SJCRH30 (cell line): ENCODE results near the gene BCL11B. TPM values are rescaled to one million over a fixed set of nuclear protein-coding genes. Genes with fewer than 3 reads are reported as not detected.

Source experiments
- DNase-seq, 2 experiments: peaks; one replicate each; pipeline ENCODE4 v3.0.0-alpha.2; 2015 to 2020
- H3K27ac ChIP-seq: fragments of 250-450 bp; sonication (Bioruptor Pico); 2 replicates; pipeline ENCODE4 v1.5.1; 2020; ENCODE audit warnings: mild to moderate bottlenecking, moderate library complexity
- H3K27me3 ChIP-seq: fragments of 250-450 bp; sonication (Bioruptor Pico); 2 replicates; pipeline ENCODE4 v1.5.1; 2020; ENCODE audit warnings: mild to moderate bottlenecking, moderate library complexity
- H3K36me3 ChIP-seq: fragments of 250-450 bp; sonication (Bioruptor Pico); 2 replicates; pipeline ENCODE4 v1.5.1; 2020; ENCODE audit warnings: mild to moderate bottlenecking, moderate library complexity
- H3K4me1 ChIP-seq: fragments of 250-450 bp; sonication (Bioruptor Pico); 2 replicates; pipeline ENCODE4 v1.5.1; 2020; ENCODE audit warnings: mild to moderate bottlenecking, moderate library complexity
- H3K4me3 ChIP-seq: fragments of 250-450 bp; sonication (Bioruptor Pico); 2 replicates; pipeline ENCODE4 v1.5.1; 2020; ENCODE audit warnings: mild to moderate bottlenecking, moderate library complexity
- H3K9me3 ChIP-seq: fragments of 250-450 bp; sonication (Bioruptor Pico); replicated peaks from 2 replicates; pipeline ENCODE4 v1.5.1; 2020; ENCODE audit warnings: mild to moderate bottlenecking, moderate library complexity
- total RNA-seq: library from RNA; depleted of rRNA; stranded (reverse); fragments of >200 nt; shearing (Covaris generic); gene quantifications from 2 replicates; pipeline ENCODE4 v1.2.3, GENCODE V29; 2014; rRNA removed

Gene BCL11B
- total RNA-seq, 1 experiment from 2014 or later: 2.2 TPM

DNA sequence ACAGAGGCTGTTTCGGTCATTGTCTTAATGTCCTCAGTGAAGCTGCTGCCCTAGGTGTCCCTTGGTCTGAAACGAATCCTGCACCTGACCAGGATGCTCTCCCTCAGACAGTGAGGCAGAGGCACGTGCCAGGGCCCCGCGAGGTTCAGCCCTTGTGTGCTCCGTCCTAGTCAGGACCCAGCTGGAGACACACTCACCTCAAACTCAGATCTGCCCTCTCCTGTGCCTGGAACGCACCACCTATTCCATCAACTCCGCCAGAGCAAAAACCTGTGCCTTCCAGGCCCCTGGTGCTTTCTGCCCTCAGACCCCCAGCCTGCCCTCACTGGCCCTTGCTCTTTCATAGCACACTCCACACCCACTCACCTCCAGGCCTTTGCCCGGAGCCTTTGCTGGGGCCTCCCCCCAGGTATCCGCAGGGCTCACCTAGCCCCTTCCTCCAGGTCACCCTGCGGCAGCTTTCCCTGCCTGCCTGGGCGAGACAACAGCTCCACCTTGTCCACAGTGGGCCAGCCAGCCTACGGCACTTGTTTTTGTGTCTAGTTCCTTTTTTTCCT lies 150.6 kb downstream of the BCL11B start:
- no peaks in the 10 kb centered on the region for H3K36me3 ChIP-seq
- no peaks in the 10 kb centered on the region for H3K27me3 ChIP-seq
- no peak overlapping the region for H3K27ac ChIP-seq
- no peaks in the 10 kb centered on the region for H3K9me3 ChIP-seq
- H3K4me1 ChIP-seq: peaks cover 3% of the 10 kb centered on the region
- no peak overlapping the region for H3K4me3 ChIP-seq
- no peak for DNase-seq

GRCh38 chr14:99120526-99121318 lies 151.3 kb downstream of the BCL11B start:
- H3K36me3 ChIP-seq: no peaks in the 10 kb centered on the region
- no peaks in the 10 kb centered on the region for H3K9me3 ChIP-seq

GRCh38 chr14:99119554-99120525 lies 152.2 kb downstream of the BCL11B start:
- no peak overlapping the region for H3K27ac ChIP-seq
- DNase-seq: no peak
- H3K36me3 ChIP-seq: no peaks in the 10 kb centered on the region
- H3K9me3 ChIP-seq: no peaks in the 10 kb centered on the region
- peaks cover 3% of the 10 kb centered on the region for H3K4me1 ChIP-seq
- no peaks in the 10 kb centered on the region for H3K27me3 ChIP-seq
- no peak overlapping the region for H3K4me3 ChIP-seq

More at GRCh38 chr14:99120526-99121318, 151.3 kb downstream of the BCL11B start:
- no peak for DNase-seq
- H3K27me3 ChIP-seq: no peaks in the 10 kb centered on the region
- H3K27ac ChIP-seq: no peak overlapping the region
- H3K4me3 ChIP-seq: no peak overlapping the region
- H3K4me1 ChIP-seq: peaks cover 3% of the 10 kb centered on the region

Other genes with a start within 250 kb of the BCL11B start
- 72.6 and 79.4 TPM in 2 replicates for gene SETD3, start 208.7 kb upstream of the BCL11B start, total RNA-seq
- 17.5 and 18.6 TPM in 2 replicates for gene CCNK, start 209.2 kb upstream of the BCL11B start, total RNA-seq